ENCODE measurements around the gene KCNQ1.

Gene KCNQ1

GRCh38 chr11:2669634-2670469 is 225.0 kb downstream of the KCNQ1 start:
- no peak for DNase-seq

GRCh38 chr11:2670541-2671100 is 225.8 kb downstream of the KCNQ1 start:
- no peak for DNase-seq

- no peak for DNase-seq
Observed at GRCh38 chr11:2671748-2672147, 226.9 kb downstream of the KCNQ1 start.

- no peak for DNase-seq
Observed at GRCh38 chr11:2672553-2673249, 227.9 kb downstream of the KCNQ1 start.

GRCh38 chr11:2673250-2673610 is 228.4 kb downstream of the KCNQ1 start:
- DNase-seq = no peak

GRCh38 chr11:2673871-2674471 is 229.2 kb downstream of the KCNQ1 start:
- no peak for DNase-seq

- DNase-seq = no peak
Observed at GRCh38 chr11:2674658-2675131, 229.9 kb downstream of the KCNQ1 start.

- DNase-seq = no peak
Observed at GRCh38 chr11:2675540-2675939, 230.7 kb downstream of the KCNQ1 start.

GRCh38 chr11:2677127-2677526 is 232.3 kb downstream of the KCNQ1 start:
- no peak for DNase-seq

- DNase-seq = no peak
Observed at GRCh38 chr11:2678396-2678795, 233.6 kb downstream of the KCNQ1 start.

- DNase-seq = no peak
Observed at GRCh38 chr11:2679011-2679676, 234.3 kb downstream of the KCNQ1 start.

GRCh38 chr11:2681408-2682145 is 236.8 kb downstream of the KCNQ1 start:
- no peak for DNase-seq

GRCh38 chr11:2683806-2684205 is 239.0 kb downstream of the KCNQ1 start:
- DNase-seq = no peak

GRCh38 chr11:2684581-2684980 is 239.8 kb downstream of the KCNQ1 start:
- no peak for DNase-seq

GRCh38 chr11:2685051-2685450 is 240.2 kb downstream of the KCNQ1 start:
- no peak for DNase-seq

GRCh38 chr11:2685566-2686359 is 241.0 kb downstream of the KCNQ1 start:
- DNase-seq = no peak

GRCh38 chr11:2686360-2687222 is 241.8 kb downstream of the KCNQ1 start:
- no peak for DNase-seq

- no peak for DNase-seq
Observed at GRCh38 chr11:2687223-2687530, 242.4 kb downstream of the KCNQ1 start.

GRCh38 chr11:2687782-2688191 is 243.0 kb downstream of the KCNQ1 start:
- no peak for DNase-seq

All from stimulated activated CD4-positive, alpha-beta T cell treated with anti-CD3 and anti-CD28 coated beads, Interleukin-1b, Interleukin-23, amount 100 ng/mL, for 48 hours (primary cell).